ENCODE measurements around the gene SHISA4.

GRCh38 chr1:201898992-201899391 is 10.3 kb downstream of the SHISA4 start:
- TF ChIP-seq CTCF (IDR thresholded peaks at IDR 0.05; ENCODE audit: borderline replicate concordance, extremely low read depth, low read length, poor library complexity, severe bottlenecking), result no peak
- no peak for TF ChIP-seq EZH2 (IDR thresholded peaks at IDR 0.05; ENCODE audit: borderline replicate concordance, low read depth, low read length, severe bottlenecking)

Data from DND-41 (cell line).